SK-N-SH treated with all-trans-retinoic acid at 6 μM for 48 hours (cell line): ENCODE results near the gene CCDC194.
A peak's percentile ranks its signal among the peaks of the same experiment; 100 is the strongest.

Source experiments
- ATAC-seq: fragments of 200-7000 bp; cut with Tn5 transposase; 3 replicates; pipeline ENCODE4 v1.9.1; 2020; ENCODE audit warnings: mild to moderate bottlenecking, moderate library complexity
- ARNTL ChIP-seq: fragments of 450-650 bp; formaldehyde crosslinking; IDR thresholded peaks from 2 replicates; pipeline ENCODE4 v1.5.0; 2020; ENCODE audit warnings: low read depth, mild to moderate bottlenecking, moderate library complexity, borderline replicate concordance
- BACH2 ChIP-seq: fragments of 250-450 bp; sonication (Bioruptor Pico); IDR thresholded peaks from 2 replicates; pipeline ENCODE4 v1.9.0; 2021; ENCODE audit warnings: mild to moderate bottlenecking, borderline replicate concordance
- CREB5 ChIP-seq: fragments of 250-450 bp; sonication (Bioruptor Pico); IDR thresholded peaks from 2 replicates; pipeline ENCODE4 v1.5.1; 2020; ENCODE audit warnings: low read depth, mild to moderate bottlenecking, moderate library complexity
- CSDC2 ChIP-seq: fragments of 250-450 bp; sonication (Bioruptor Pico); IDR thresholded peaks from 2 replicates; pipeline ENCODE4 v1.5.0; 2020; ENCODE audit warnings: mild to moderate bottlenecking, moderate library complexity
- CSRNP3 ChIP-seq: fragments of 250-450 bp; sonication (Bioruptor Pico); IDR thresholded peaks from 2 replicates; pipeline ENCODE4 v1.5.1; 2021; ENCODE audit warnings: mild to moderate bottlenecking, moderate library complexity
- ESRRG ChIP-seq: fragments of 250-450 bp; sonication (Bioruptor Pico); IDR thresholded peaks from 2 replicates; pipeline ENCODE4 v1.6.1; 2021; ENCODE audit warnings: mild to moderate bottlenecking
- OSR1 ChIP-seq: fragments of 250-450 bp; sonication (Bioruptor Pico); IDR thresholded peaks from 2 replicates; pipeline ENCODE4 v1.8.0; 2022; ENCODE audit warnings: moderate library complexity, mild to moderate bottlenecking, inconsistent platforms
- PATZ1 ChIP-seq: fragments of 250-450 bp; sonication (Bioruptor Pico); IDR thresholded peaks from 2 replicates; pipeline ENCODE4 v1.8.0; 2020; ENCODE audit warnings: mild to moderate bottlenecking, moderate library complexity, borderline replicate concordance
- PPARA ChIP-seq: fragments of 250-450 bp; sonication (Bioruptor Pico); IDR thresholded peaks from 2 replicates; pipeline ENCODE4 v1.5.0; 2020; ENCODE audit warnings: mild to moderate bottlenecking, borderline replicate concordance
- RARB ChIP-seq: fragments of 250-450 bp; sonication (Bioruptor Pico); IDR thresholded peaks from 2 replicates; pipeline ENCODE4 v1.8.0; 2021; ENCODE audit warnings: mild to moderate bottlenecking, moderate library complexity
- SNAI2 ChIP-seq: fragments of 250-450 bp; sonication (Bioruptor Pico); IDR thresholded peaks from 2 replicates; pipeline ENCODE4 v1.5.0; 2020; ENCODE audit warnings: mild to moderate bottlenecking, moderate library complexity
- TCF4 ChIP-seq: fragments of 250-450 bp; sonication (Bioruptor Pico); IDR thresholded peaks from 2 replicates; pipeline ENCODE4 v1.8.0; 2021; ENCODE audit warnings: mild to moderate bottlenecking, moderate library complexity, borderline replicate concordance
- TOX ChIP-seq: fragments of 250-450 bp; sonication (Bioruptor Pico); IDR thresholded peaks from 2 replicates; pipeline ENCODE4 v1.8.0; 2021; ENCODE audit warnings: mild to moderate bottlenecking, moderate library complexity, borderline replicate concordance
- ZC3H10 ChIP-seq: fragments of 250-450 bp; sonication (Bioruptor Pico); IDR thresholded peaks from 2 replicates; pipeline ENCODE4 v1.5.1; 2021; ENCODE audit warnings: mild to moderate bottlenecking, moderate library complexity
- ZFP3 ChIP-seq: fragments of 250-450 bp; sonication (Bioruptor Pico); IDR thresholded peaks from 2 replicates; pipeline ENCODE4 v1.5.0; 2020; ENCODE audit warnings: mild to moderate bottlenecking, moderate library complexity
- ZFP30 ChIP-seq: fragments of 450-650 bp; formaldehyde crosslinking; IDR thresholded peaks from 2 replicates; pipeline ENCODE4 v1.5.0; 2022; ENCODE audit warnings: mild to moderate bottlenecking, moderate library complexity
- ZNF565 ChIP-seq: fragments of 450-650 bp; formaldehyde crosslinking; conservative IDR thresholded peaks from 2 replicates; pipeline ENCODE4 v1.5.0; 2020; ENCODE audit warnings: low read depth, mild to moderate bottlenecking, moderate library complexity
- ZNF70 ChIP-seq: fragments of 450-650 bp; formaldehyde crosslinking; IDR thresholded peaks from 2 replicates; pipeline ENCODE4 v1.5.0; 2020; ENCODE audit warnings: mild to moderate bottlenecking, moderate library complexity
- ZNF8 ChIP-seq: fragments of 450-650 bp; formaldehyde crosslinking; IDR thresholded peaks from 2 replicates; pipeline ENCODE4 v1.5.0; 2020; ENCODE audit warnings: mild to moderate bottlenecking, moderate library complexity

CCDC194 gene

GRCh38 chr19:17401628-17402027 lies 7.6 kb upstream of the CCDC194 start:
- TF ChIP-seq ZFP3 (CRISPR knock-in tag) (peak; percentile 63; the same call in 1 of the 2 replicates), ZNF8 (CRISPR knock-in tag) (no peak)
- ATAC-seq = no peak

DNA sequence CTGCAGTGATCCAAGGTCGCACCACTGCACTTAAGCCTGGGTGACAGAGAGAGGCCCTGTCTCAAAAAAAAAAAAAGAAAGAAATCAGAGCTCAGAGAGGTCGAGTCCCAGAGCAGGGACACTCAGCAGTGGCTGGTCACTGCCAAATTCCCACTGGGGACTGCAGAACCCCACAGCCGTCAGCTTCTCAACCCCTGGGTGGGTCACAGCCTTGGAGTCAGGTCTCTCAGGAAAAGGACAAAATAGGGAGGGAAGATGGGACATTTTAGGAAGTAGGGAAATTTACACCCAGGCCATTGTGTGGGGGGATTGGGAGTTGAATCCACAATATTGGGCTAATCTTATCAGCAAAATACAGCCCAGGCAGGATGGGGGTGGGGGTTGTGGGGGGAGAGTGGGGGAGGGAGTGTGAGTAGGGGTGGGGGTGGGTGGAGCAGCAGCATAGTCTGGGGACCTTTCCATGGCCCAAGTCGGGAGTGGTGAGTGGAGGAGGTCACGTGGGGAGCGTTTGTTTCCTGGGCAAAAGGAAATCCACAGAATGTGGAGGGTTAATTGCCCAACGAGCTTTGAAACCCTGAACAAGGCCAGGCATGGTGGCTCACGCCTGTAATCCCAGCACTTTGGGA lies 5.0 kb upstream of the CCDC194 start:
- ATAC-seq = no peak
- no peak for TF ChIP-seq BACH2
- no peak for TF ChIP-seq ZNF70 (CRISPR knock-in tag)
- TF ChIP-seq SNAI2 (CRISPR knock-in tag) = no peak
- TF ChIP-seq ZFP3 (CRISPR knock-in tag) = no peak
- TF ChIP-seq CSRNP3 (CRISPR knock-in tag) = no peak
- TF ChIP-seq CREB5 (CRISPR knock-in tag) = no peak
- TF ChIP-seq ZFP30 (CRISPR knock-in tag) = no peak

DNA sequence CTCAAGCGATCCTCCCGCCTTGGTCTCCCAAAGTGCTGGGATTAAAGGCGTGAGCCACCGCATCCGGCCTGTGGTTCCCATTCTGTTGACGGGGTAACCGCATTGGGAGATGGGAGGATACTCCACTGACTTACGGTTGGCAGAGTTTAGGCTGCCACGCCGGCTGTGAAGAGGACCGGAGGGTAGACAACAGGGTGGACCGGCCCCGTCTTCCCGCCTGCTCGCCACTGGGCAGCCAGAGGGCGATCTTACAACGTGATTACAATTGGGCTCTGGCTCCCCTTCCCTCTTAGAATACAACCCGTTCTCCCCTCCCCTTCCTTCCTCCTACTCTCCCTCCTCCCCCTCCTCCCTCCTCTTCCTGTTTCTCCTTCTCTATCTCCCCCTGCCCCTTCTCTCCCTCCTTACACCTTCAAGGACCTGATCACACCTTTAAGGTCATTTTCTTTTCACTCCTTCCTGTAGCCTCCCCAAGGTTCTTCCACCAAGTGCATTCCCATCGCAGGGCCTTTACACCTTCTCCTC lies 957 bp upstream of the CCDC194 start:
- TF ChIP-seq BACH2 (no peak), CSDC2 (no peak), ZNF70 (CRISPR knock-in tag) (peak; percentile 77), ZC3H10 (CRISPR knock-in tag) (no peak), CSRNP3 (CRISPR knock-in tag) (no peak), ESRRG (no peak)
- no peak for ATAC-seq

GRCh38 chr19:17393002-17393401 lies 994 bp downstream of the CCDC194 start:
- ATAC-seq = no peak
- no peak for TF ChIP-seq TCF4 (CRISPR knock-in tag)
- TF ChIP-seq SNAI2 (CRISPR knock-in tag) = no peak
- TF ChIP-seq ZNF565 (CRISPR knock-in tag) = no peak
- no peak for TF ChIP-seq CREB5 (CRISPR knock-in tag)
- no peak for TF ChIP-seq BACH2
- no peak for TF ChIP-seq RARB
- TF ChIP-seq PPARA (CRISPR knock-in tag) = no peak
- no peak for TF ChIP-seq OSR1 (CRISPR knock-in tag)
- no peak for TF ChIP-seq TOX (CRISPR knock-in tag)
- no peak for TF ChIP-seq PATZ1 (CRISPR knock-in tag)
- TF ChIP-seq ZFP30 (CRISPR knock-in tag) = no peak
- TF ChIP-seq ZFP3 (CRISPR knock-in tag) = no peak
- TF ChIP-seq ARNTL = no peak
